Measurements from ENCODE around the gene ZNF268.

ZNF268 gene

DNA sequence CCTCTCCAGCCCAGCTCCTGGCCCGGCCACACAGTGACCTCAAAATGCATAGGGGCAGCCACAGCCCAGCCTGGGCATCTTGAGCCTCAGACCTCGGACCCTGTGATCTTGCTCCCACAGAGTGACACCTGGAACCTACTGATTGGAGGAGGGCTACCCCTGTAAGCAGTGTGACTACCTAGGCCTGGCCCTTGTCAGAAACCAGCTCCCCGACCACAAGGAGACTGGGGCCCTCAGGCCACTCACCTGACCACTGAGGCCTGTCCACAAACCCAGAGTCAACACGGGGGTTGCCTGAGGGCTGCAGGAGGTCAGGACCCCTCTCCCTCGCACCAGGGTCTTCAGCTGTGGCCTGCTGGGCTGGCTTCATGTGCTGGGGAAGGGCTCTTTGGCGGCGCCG is 45.4 kb downstream of the ZNF268 start:
- Histone ChIP-seq H3K36me3 (ENCODE audit: control insufficient read depth in 2 of 2, insufficient read depth in 1 of 2, low read length in 2 of 2) (no peaks in the 10 kb centered on the region), H3K27ac (ENCODE audit: extremely low read depth, low read depth, low read length) (no peak overlapping the region), H3K9me3 (ENCODE audit: control insufficient read depth, insufficient read depth, low read depth, low read length) (no peaks in the 10 kb centered on the region; the same call in 1 of the 2 replicates), H3K4me1 (ENCODE audit: control insufficient read depth, insufficient read depth, low read length) (no peaks in the 10 kb centered on the region), H3K4me3 (ENCODE audit: low read depth, low read length) (no peak overlapping the region)
- POLR2A ChIA-PET = no interaction called here
- TF ChIP-seq, protein P1, sequence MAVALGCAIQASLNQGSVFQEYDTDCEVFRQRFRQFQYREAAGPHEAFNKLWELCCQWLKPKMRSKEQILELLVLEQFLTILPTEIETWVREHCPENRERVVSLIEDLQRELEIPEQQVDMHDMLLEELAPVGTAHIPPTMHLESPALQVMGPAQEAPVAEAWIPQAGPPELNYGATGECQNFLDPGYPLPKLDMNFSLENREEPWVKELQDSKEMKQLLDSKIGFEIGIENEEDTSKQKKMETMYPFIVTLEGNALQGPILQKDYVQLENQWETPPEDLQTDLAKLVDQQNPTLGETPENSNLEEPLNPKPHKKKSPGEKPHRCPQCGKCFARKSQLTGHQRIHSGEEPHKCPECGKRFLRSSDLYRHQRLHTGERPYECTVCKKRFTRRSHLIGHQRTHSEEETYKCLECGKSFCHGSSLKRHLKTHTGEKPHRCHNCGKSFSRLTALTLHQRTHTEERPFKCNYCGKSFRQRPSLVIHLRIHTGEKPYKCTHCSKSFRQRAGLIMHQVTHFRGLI (tag by site-specific recombination; IDR thresholded peaks at IDR 0.05) = no peak
- TF ChIP-seq IKZF3 (tag by site-specific recombination; IDR thresholded peaks at IDR 0.05) (no peak), WT1 (tag by site-specific recombination; IDR thresholded peaks at IDR 0.05) (no peak), PRDM1 (tag by site-specific recombination; IDR thresholded peaks at IDR 0.05) (no peak), ZNF626 (tag by site-specific recombination; IDR thresholded peaks at IDR 0.05) (no peak)
- CTCF ChIA-PET = interaction anchor here (0.6 kb wide), 1 partner anchor 27 kb away, joined by 3 read pairs; no protein-coding TSS in a partner anchor

DNA sequence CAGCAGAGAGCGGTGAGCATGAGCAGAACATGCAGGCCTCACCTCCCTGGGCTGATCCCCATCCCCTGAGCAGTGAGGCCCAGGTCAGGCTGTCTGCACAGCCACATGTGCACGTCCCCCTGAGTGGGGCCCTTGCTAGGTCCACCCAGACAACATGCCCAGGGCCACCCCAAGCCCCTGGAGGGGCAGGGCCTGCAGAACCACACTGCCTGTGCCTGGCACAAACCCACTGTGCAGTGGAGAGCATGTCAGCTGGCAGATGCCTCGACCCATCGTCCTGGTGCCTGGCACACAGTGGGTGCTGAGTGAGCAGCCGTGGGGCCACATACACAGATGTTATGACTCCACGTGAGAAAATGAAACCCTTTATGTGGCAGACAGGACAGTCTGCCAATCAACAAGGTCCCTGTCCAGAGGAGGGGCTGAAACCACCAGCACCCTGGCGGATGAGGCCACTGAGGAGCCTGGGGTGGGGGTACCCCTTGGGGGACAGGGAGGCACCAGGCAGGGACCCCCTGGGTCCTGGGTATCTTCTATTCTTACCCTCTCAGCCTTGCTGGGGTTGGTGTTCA is 46.1 kb downstream of the ZNF268 start:
- ChIA-PET POLR2A (no interaction called here), CTCF (interaction anchor here (0.6 kb wide), 1 partner anchor 27 kb away, joined by 3 read pairs; no protein-coding TSS in a partner anchor)
- Histone ChIP-seq H3K9me3 (ENCODE audit: control insufficient read depth, insufficient read depth, low read depth, low read length) (no peaks in the 10 kb centered on the region; the same call in 1 of the 2 replicates), H3K4me3 (ENCODE audit: low read depth, low read length) (no peak overlapping the region), H3K36me3 (ENCODE audit: control insufficient read depth in 2 of 2, insufficient read depth in 1 of 2, low read length in 2 of 2) (no peaks in the 10 kb centered on the region), H3K27ac (ENCODE audit: extremely low read depth, low read depth, low read length) (no peak overlapping the region), H3K4me1 (ENCODE audit: control insufficient read depth, insufficient read depth, low read length) (no peaks in the 10 kb centered on the region)
- TF ChIP-seq ZNF521 (tag by site-specific recombination; IDR thresholded peaks at IDR 0.05) (no peak), ZNF211 (tag by site-specific recombination; IDR thresholded peaks at IDR 0.05; ENCODE audit: low read depth) (no peak), ZNF274 (IDR thresholded peaks at IDR 0.05; ENCODE audit: low read length) (no peak), ZNF274 (tag by site-specific recombination; IDR thresholded peaks at IDR 0.05; ENCODE audit: borderline replicate concordance) (no peak), ZNF549 (tag by site-specific recombination; IDR thresholded peaks at IDR 0.05) (no peak), PRDM1 (tag by site-specific recombination; IDR thresholded peaks at IDR 0.05) (no peak)
- TF ChIP-seq, protein P2, sequence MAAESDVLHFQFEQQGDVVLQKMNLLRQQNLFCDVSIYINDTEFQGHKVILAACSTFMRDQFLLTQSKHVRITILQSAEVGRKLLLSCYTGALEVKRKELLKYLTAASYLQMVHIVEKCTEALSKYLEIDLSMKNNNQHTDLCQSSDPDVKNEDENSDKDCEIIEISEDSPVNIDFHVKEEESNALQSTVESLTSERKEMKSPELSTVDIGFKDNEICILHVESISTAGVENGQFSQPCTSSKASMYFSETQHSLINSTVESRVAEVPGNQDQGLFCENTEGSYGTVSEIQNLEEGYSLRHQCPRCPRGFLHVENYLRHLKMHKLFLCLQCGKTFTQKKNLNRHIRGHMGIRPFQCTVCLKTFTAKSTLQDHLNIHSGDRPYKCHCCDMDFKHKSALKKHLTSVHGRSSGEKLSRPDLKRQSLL (tag by site-specific recombination; IDR thresholded peaks at IDR 0.05) = no peak
- TF ChIP-seq, protein P3, sequence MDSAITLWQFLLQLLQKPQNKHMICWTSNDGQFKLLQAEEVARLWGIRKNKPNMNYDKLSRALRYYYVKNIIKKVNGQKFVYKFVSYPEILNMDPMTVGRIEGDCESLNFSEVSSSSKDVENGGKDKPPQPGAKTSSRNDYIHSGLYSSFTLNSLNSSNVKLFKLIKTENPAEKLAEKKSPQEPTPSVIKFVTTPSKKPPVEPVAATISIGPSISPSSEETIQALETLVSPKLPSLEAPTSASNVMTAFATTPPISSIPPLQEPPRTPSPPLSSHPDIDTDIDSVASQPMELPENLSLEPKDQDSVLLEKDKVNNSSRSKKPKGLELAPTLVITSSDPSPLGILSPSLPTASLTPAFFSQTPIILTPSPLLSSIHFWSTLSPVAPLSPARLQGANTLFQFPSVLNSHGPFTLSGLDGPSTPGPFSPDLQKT (IDR thresholded peaks at IDR 0.05; ENCODE audit: borderline replicate concordance, low read depth, low read length) = no peak

DNA sequence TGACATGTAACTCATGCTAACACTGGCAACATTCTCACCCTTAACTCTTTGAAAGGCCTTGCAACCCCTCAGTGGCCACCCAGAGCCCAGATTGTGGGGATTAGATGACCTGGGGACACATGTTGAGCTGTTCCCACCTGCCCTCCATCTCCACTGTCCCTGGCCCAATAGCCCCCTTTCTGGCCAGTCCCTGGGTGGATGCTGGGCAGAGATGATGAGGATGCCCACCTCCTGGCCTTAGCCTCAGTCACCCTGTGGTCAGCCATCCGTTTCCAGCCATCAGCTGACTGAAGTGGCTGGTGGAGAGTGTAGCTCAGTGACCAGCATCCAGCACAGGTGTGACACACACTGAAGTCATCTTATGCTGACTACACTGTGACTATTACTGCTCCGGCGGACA is 49.7 kb downstream of the ZNF268 start:
- no peaks in the 10 kb centered on the region for H3K9me3 ChIP-seq (ENCODE audit: control insufficient read depth, insufficient read depth, low read depth, low read length)
- H3K27ac ChIP-seq (ENCODE audit: extremely low read depth, low read depth, low read length) = no peak overlapping the region
- no peaks in the 10 kb centered on the region for H3K4me1 ChIP-seq (ENCODE audit: control insufficient read depth, insufficient read depth, low read length)
- ChIA-PET POLR2A (no interaction called here), CTCF (interaction anchor here (0.6 kb wide), 1 partner anchor 17 kb away, joined by 9 read pairs; no protein-coding TSS in a partner anchor)
- no peak overlapping the region for H3K4me3 ChIP-seq (ENCODE audit: low read depth, low read length)
- TF ChIP-seq ZBTB48 (tag by site-specific recombination; IDR thresholded peaks at IDR 0.05) = no peak
- TF ChIP-seq, protein P4, sequence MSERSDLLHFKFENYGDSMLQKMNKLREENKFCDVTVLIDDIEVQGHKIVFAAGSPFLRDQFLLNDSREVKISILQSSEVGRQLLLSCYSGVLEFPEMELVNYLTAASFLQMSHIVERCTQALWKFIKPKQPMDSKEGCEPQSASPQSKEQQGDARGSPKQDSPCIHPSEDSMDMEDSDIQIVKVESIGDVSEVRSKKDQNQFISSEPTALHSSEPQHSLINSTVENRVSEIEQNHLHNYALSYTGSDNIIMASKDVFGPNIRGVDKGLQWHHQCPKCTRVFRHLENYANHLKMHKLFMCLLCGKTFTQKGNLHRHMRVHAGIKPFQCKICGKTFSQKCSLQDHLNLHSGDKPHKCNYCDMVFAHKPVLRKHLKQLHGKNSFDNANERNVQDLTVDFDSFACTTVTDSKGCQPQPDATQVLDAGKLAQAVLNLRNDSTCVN (tag by site-specific recombination; optimal IDR thresholded peaks at IDR 0.05) = no peak
- no peaks in the 10 kb centered on the region for H3K36me3 ChIP-seq (ENCODE audit: control insufficient read depth in 2 of 2, insufficient read depth in 1 of 2, low read length in 2 of 2)

All from HEK293 (cell line).